Osteocyte (in vitro differentiated cells): ENCODE measurements around the gene MKLN1. TPM values are rescaled to one million over a fixed set of nuclear protein-coding genes. Genes with fewer than 3 reads are reported as not detected.

Experiments used
- DNase-seq: peaks from one replicate; pipeline ENCODE4 v3.0.0; 2021; ENCODE audit warnings: mixed read lengths; ENCODE audit not compliant: unreplicated experiment; ENCODE audit errors: extremely low spot score
- H3K27ac Mint-ChIP-seq: one replicate; pipeline ENCODE4 v1.8.0; 2021; ENCODE audit warnings: mild to moderate bottlenecking, mixed read lengths; ENCODE audit not compliant: unreplicated experiment
- H3K27me3 Mint-ChIP-seq: one replicate; pipeline ENCODE4 v1.8.0; 2021; ENCODE audit warnings: mixed read lengths; ENCODE audit not compliant: unreplicated experiment
- H3K36me3 Mint-ChIP-seq: one replicate; pipeline ENCODE4 v1.8.0; 2021; ENCODE audit warnings: mixed read lengths; ENCODE audit not compliant: unreplicated experiment
- H3K4me1 Mint-ChIP-seq: one replicate; pipeline ENCODE4 v1.8.0; 2021; ENCODE audit warnings: mixed read lengths; ENCODE audit not compliant: unreplicated experiment
- H3K4me3 Mint-ChIP-seq: one replicate; pipeline ENCODE4 v1.8.0; 2021; ENCODE audit warnings: mild to moderate bottlenecking, moderate library complexity, mixed read lengths; ENCODE audit not compliant: unreplicated experiment
- H3K9me3 Mint-ChIP-seq: one replicate; pipeline ENCODE4 v1.8.0; 2021; ENCODE audit warnings: mixed read lengths; ENCODE audit not compliant: unreplicated experiment
- CTCF ChIP-seq: fragments of 200-600 bp; sonication (generic); IDR thresholded peaks from 2 replicates; pipeline ENCODE4 v1.5.0; 2021; ENCODE audit warnings: antibody characterized with exemption, mild to moderate bottlenecking, moderate library complexity
- total RNA-seq: library from RNA; stranded (reverse); gene quantifications from 2 replicates; pipeline ENCODE4 v1.2.1, GENCODE V29; 2021

MKLN1 gene
- total RNA-seq, 1 donor from 2014 or later, result 41.4 TPM

- H3K36me3 Mint-ChIP-seq, result peaks cover 7% of the 10 kb centered on the region
- H3K4me1 Mint-ChIP-seq, result no peaks in the 10 kb centered on the region
These were observed 53.6 kb downstream of the MKLN1 start for GRCh38 chr7:131381069-131381838.

GRCh38 chr7:131383417-131384285 lies 56.0 kb downstream of the MKLN1 start:
- Mint-ChIP-seq H3K27ac (no peak overlapping the region), H3K4me3 (no peak overlapping the region), H3K9me3 (no peaks in the 10 kb centered on the region), H3K4me1 (no peaks in the 10 kb centered on the region), H3K27me3 (no peaks in the 10 kb centered on the region), H3K36me3 (peaks cover 10% of the 10 kb centered on the region)
- DNase-seq, result no peak
- TF ChIP-seq CTCF, result no peak

More at GRCh38 chr7:131381069-131381838, 53.6 kb downstream of the MKLN1 start:
- no peaks in the 10 kb centered on the region for H3K9me3 Mint-ChIP-seq
- TF ChIP-seq CTCF, result no peak
- H3K27ac Mint-ChIP-seq, result no peak overlapping the region
- no peak overlapping the region for H3K4me3 Mint-ChIP-seq
- no peak for DNase-seq
- no peaks in the 10 kb centered on the region for H3K27me3 Mint-ChIP-seq

GRCh38 chr7:131384286-131384635 lies 56.6 kb downstream of the MKLN1 start:
- peaks cover 14% of the 10 kb centered on the region for H3K36me3 Mint-ChIP-seq
- TF ChIP-seq CTCF, result no peak
- no peaks in the 10 kb centered on the region for H3K27me3 Mint-ChIP-seq
- no peak overlapping the region for H3K27ac Mint-ChIP-seq
- H3K9me3 Mint-ChIP-seq, result no peaks in the 10 kb centered on the region
- H3K4me1 Mint-ChIP-seq, result no peaks in the 10 kb centered on the region
- DNase-seq, result no peak
- no peak overlapping the region for H3K4me3 Mint-ChIP-seq

- H3K9me3 Mint-ChIP-seq, result no peaks in the 10 kb centered on the region
- H3K27me3 Mint-ChIP-seq, result no peaks in the 10 kb centered on the region
- H3K27ac Mint-ChIP-seq, result no peak overlapping the region
- H3K36me3 Mint-ChIP-seq, result peaks cover 14% of the 10 kb centered on the region
- no peak for DNase-seq
- H3K4me3 Mint-ChIP-seq, result no peak overlapping the region
- no peaks in the 10 kb centered on the region for H3K4me1 Mint-ChIP-seq
- TF ChIP-seq CTCF, result no peak
These were observed 57.4 kb downstream of the MKLN1 start for GRCh38 chr7:131385039-131385605.

- peaks cover 5% of the 10 kb centered on the region for H3K4me1 Mint-ChIP-seq
- DNase-seq, result no peak
- no peak overlapping the region for H3K27ac Mint-ChIP-seq
- H3K9me3 Mint-ChIP-seq, result no peaks in the 10 kb centered on the region
- TF ChIP-seq CTCF, result no peak
- no peak overlapping the region for H3K4me3 Mint-ChIP-seq
- no peaks in the 10 kb centered on the region for H3K27me3 Mint-ChIP-seq
- peaks cover 12% of the 10 kb centered on the region for H3K36me3 Mint-ChIP-seq
These were observed 60.5 kb downstream of the MKLN1 start for GRCh38 chr7:131388126-131388525.
